ENCODE results near the gene FN3K. TPM values are rescaled to one million over a fixed set of nuclear protein-coding genes. Genes with fewer than 3 reads are reported as not detected.
"Not testable (repeated sequence)": the region's sequence is repeated elsewhere in the genome, so short reads cannot be mapped to it uniquely, and the experiment has no call there.

Gene FN3K
- total RNA-seq, 2 donors from 2014 or later = 5.3 to 6.1 TPM

- Mint-ChIP-seq H3K9me3 (peaks cover 8% of the 10 kb centered on the region), H3K27me3 (no peaks in the 10 kb centered on the region), H3K36me3 (ENCODE audit: low read depth) (peaks cover 18% of the 10 kb centered on the region), H3K4me3 (no peak overlapping the region), H3K27ac (no peak overlapping the region), H3K4me1 (no peaks in the 10 kb centered on the region)
- ATAC-seq (replicated peaks) = no peak
These were observed 8.2 kb downstream of the FN3K start for GRCh38 chr17:82743344-82744219.

- not testable (repeated sequence) for H3K9me3 Mint-ChIP-seq; ATAC-seq (replicated peaks); H3K4me1 Mint-ChIP-seq; H3K27me3 Mint-ChIP-seq; H3K4me3 Mint-ChIP-seq; H3K27ac Mint-ChIP-seq
- peaks cover 18% of the 10 kb centered on the region for H3K36me3 Mint-ChIP-seq (ENCODE audit: low read depth)
These were observed 9.3 kb downstream of the FN3K start for GRCh38 chr17:82744736-82745135.

GRCh38 chr17:82745524-82745923 lies 10.1 kb downstream of the FN3K start:
- Mint-ChIP-seq H3K27me3 (no peaks in the 10 kb centered on the region), H3K27ac (no peak overlapping the region), H3K4me3 (no peak overlapping the region), H3K9me3 (peaks cover 8% of the 10 kb centered on the region), H3K36me3 (ENCODE audit: low read depth) (peaks cover 17% of the 10 kb centered on the region), H3K4me1 (no peaks in the 10 kb centered on the region)
- no peak for ATAC-seq (replicated peaks)

GRCh38 chr17:82748756-82749155 lies 13.3 kb downstream of the FN3K start:
- Mint-ChIP-seq H3K4me1 (no peaks in the 10 kb centered on the region), H3K27me3 (no peaks in the 10 kb centered on the region), H3K36me3 (ENCODE audit: low read depth) (no peaks in the 10 kb centered on the region), H3K9me3 (no peaks in the 10 kb centered on the region), H3K27ac (no peak overlapping the region), H3K4me3 (no peak overlapping the region)
- no peak for ATAC-seq (replicated peaks)

- H3K36me3 Mint-ChIP-seq (ENCODE audit: low read depth) = peaks cover under 1% of the 10 kb centered on the region
- no peaks in the 10 kb centered on the region for H3K9me3 Mint-ChIP-seq
- H3K4me1 Mint-ChIP-seq = peaks cover 7% of the 10 kb centered on the region
- no peak overlapping the region for H3K27ac Mint-ChIP-seq
- no peak for ATAC-seq (replicated peaks)
- H3K4me3 Mint-ChIP-seq = peak overlapping the region; percentile 42
- no peaks in the 10 kb centered on the region for H3K27me3 Mint-ChIP-seq
These were observed 15.0 kb downstream of the FN3K start for GRCh38 chr17:82750241-82750908.

- peaks cover 7% of the 10 kb centered on the region for H3K4me1 Mint-ChIP-seq
- H3K27me3 Mint-ChIP-seq = no peaks in the 10 kb centered on the region
- H3K9me3 Mint-ChIP-seq = no peaks in the 10 kb centered on the region
- peak; percentile 17 for ATAC-seq (replicated peaks)
- H3K4me3 Mint-ChIP-seq = no peak overlapping the region
- peaks cover 9% of the 10 kb centered on the region for H3K36me3 Mint-ChIP-seq (ENCODE audit: low read depth)
- H3K27ac Mint-ChIP-seq = no peak overlapping the region
These were observed 15.8 kb downstream of the FN3K start for GRCh38 chr17:82751171-82751570.

GRCh38 chr17:82751571-82752370 lies 16.4 kb downstream of the FN3K start, which contains the start of gene TBCD:
TBCD (plus strand) TSS chr17:82752065; CDS start chr17:82752194, 129 bp downstream.
- Mint-ChIP-seq H3K4me1 (peaks cover 7% of the 10 kb centered on the region), H3K36me3 (ENCODE audit: low read depth) (peaks cover 15% of the 10 kb centered on the region), H3K27me3 (no peaks in the 10 kb centered on the region), H3K4me3 (peak within 1 kb of the TSS; percentile 74), H3K9me3 (no peaks in the 10 kb centered on the region), H3K27ac (no peak within 1 kb of the TSS)
- ATAC-seq (replicated peaks) = peak; percentile 85

GRCh38 chr17:82752371-82753200 lies 17.2 kb downstream of the FN3K start:
- Mint-ChIP-seq H3K27me3 (no peaks in the 10 kb centered on the region), H3K4me3 (peak overlapping the region; percentile 74), H3K27ac (no peak overlapping the region), H3K4me1 (peaks cover 7% of the 10 kb centered on the region), H3K36me3 (ENCODE audit: low read depth) (peaks cover 23% of the 10 kb centered on the region), H3K9me3 (no peaks in the 10 kb centered on the region)
- ATAC-seq (replicated peaks) = peak; percentile 31

GRCh38 chr17:82753201-82753464 lies 17.7 kb downstream of the FN3K start:
- Mint-ChIP-seq H3K27ac (no peak overlapping the region), H3K36me3 (ENCODE audit: low read depth) (peaks cover 28% of the 10 kb centered on the region), H3K9me3 (no peaks in the 10 kb centered on the region), H3K27me3 (no peaks in the 10 kb centered on the region), H3K4me3 (peak overlapping the region; percentile 74), H3K4me1 (peaks cover 7% of the 10 kb centered on the region)
- no peak for ATAC-seq (replicated peaks)

GRCh38 chr17:82754297-82755208 lies 19.1 kb downstream of the FN3K start:
- Mint-ChIP-seq H3K4me1 (peaks cover 7% of the 10 kb centered on the region), H3K4me3 (peak overlapping the region; percentile 74), H3K27me3 (no peaks in the 10 kb centered on the region), H3K27ac (no peak overlapping the region), H3K36me3 (ENCODE audit: low read depth) (peaks cover 34% of the 10 kb centered on the region), H3K9me3 (no peaks in the 10 kb centered on the region)
- ATAC-seq (replicated peaks) = no peak

GRCh38 chr17:82756166-82756565 lies 20.8 kb downstream of the FN3K start:
- no peak for ATAC-seq (replicated peaks)
- Mint-ChIP-seq H3K27me3 (no peaks in the 10 kb centered on the region), H3K9me3 (no peaks in the 10 kb centered on the region), H3K4me1 (peaks cover 7% of the 10 kb centered on the region), H3K36me3 (ENCODE audit: low read depth) (peaks cover 45% of the 10 kb centered on the region), H3K4me3 (no peak overlapping the region), H3K27ac (no peak overlapping the region)

GRCh38 chr17:82765371-82765770 lies 30.0 kb downstream of the FN3K start:
- no peaks in the 10 kb centered on the region for H3K27me3 Mint-ChIP-seq
- H3K9me3 Mint-ChIP-seq = no peaks in the 10 kb centered on the region
- H3K4me1 Mint-ChIP-seq = peaks cover 6% of the 10 kb centered on the region
- no peak overlapping the region for H3K4me3 Mint-ChIP-seq
- H3K36me3 Mint-ChIP-seq (ENCODE audit: low read depth) = peaks cover 83% of the 10 kb centered on the region
- peak overlapping the region; percentile 29 for H3K27ac Mint-ChIP-seq
- no peak for ATAC-seq (replicated peaks)

- no peaks in the 10 kb centered on the region for H3K9me3 Mint-ChIP-seq
- no peak overlapping the region for H3K4me3 Mint-ChIP-seq
- no peak overlapping the region for H3K27ac Mint-ChIP-seq
- no peaks in the 10 kb centered on the region for H3K27me3 Mint-ChIP-seq
- ATAC-seq (replicated peaks) = no peak
- peaks cover 89% of the 10 kb centered on the region for H3K36me3 Mint-ChIP-seq (ENCODE audit: low read depth)
- peaks cover 6% of the 10 kb centered on the region for H3K4me1 Mint-ChIP-seq
These were observed 31.8 kb downstream of the FN3K start for GRCh38 chr17:82767041-82767754.

Measured in activated T-helper 17 cell treated with anti-CD3 and anti-CD28 coated beads, Interleukin-2, amount 50 U/mL, for 72 hours (primary cell).